ENCODE data around the gene SLC6A6.
"Not testable (repeated sequence)": the region's sequence is repeated elsewhere in the genome, so short reads cannot be mapped to it uniquely, and the experiment has no call there.

SLC6A6 gene

DNA sequence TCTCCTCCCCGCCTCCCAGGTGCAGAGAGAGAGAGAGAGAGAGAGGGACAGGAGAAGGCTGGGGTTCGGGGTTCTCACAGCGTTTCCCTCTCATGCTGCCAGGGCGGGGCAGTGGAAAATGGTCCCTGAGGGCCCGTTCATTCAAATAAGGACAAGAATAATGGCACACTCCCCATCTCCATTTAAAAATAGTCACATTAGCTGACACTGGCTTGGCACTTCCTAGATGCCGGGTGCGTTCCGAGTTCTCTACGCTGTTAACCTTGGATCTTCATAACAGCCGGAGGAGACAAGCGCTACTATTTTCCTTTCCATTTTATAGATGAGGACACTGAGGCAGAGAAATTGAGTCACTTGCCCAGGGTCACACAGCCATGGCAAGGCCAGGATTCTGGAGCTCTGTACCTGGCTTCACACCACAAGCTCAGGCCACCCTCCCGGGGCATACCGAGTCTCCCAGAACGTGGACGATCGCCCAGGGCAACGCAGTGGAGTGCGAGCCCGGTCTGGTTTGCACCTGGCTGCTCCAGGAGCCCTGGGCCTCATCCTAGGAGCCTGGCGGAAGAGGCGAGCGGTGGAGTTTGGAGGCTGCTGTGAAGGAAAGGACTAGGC, 608 bp upstream of the SLC6A6 start:
- DNase-seq: no peak

DNA sequence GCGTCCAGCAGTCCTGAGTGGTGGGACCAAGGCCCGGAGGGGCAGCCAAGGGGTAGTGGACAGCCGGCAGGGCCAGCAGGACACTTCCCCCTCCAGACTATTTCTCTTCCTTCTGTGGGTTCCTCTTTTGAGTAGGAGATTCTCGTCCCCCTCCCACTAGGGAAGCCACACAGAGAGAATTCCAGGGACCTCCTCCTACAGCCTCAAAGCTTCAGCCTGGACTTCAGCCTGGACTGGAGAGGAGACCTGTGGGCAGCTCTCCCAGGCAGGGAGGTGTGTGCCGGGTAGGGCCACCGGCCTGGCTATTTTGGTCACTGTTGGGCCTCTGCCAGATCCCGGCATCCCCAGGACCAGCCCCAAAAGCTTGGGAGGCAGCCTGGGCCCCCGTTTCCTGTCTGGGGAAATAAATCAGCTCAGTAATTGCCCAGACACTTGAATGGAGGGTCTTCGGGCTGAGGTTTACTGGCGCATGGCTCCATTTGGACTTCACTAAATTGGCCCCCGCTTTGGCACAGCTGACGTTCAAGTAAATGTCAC, 1.3 kb downstream of the SLC6A6 start:
- peak; percentile 24 for DNase-seq

DNA sequence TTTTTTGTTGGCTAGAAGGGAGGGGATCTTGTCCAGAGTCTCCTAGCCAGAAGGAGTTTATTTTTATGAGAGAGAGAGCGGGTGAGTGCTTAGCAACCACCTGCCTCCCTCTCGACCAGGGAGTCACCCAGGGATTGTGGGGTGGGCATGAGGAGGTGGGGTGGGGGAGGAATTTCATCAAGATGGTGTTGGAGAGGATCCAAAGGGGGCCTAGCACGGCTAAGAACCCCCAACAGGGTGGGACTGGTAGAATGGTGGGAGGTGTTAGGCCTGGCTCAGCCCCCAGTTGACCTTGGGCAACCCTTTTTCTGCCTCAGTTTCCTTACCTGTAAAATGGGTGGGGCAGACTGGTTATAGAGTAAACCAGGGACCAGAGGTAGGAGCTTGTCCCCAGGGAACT, 1.8 kb downstream of the SLC6A6 start:
- DNase-seq: no peak

DNA sequence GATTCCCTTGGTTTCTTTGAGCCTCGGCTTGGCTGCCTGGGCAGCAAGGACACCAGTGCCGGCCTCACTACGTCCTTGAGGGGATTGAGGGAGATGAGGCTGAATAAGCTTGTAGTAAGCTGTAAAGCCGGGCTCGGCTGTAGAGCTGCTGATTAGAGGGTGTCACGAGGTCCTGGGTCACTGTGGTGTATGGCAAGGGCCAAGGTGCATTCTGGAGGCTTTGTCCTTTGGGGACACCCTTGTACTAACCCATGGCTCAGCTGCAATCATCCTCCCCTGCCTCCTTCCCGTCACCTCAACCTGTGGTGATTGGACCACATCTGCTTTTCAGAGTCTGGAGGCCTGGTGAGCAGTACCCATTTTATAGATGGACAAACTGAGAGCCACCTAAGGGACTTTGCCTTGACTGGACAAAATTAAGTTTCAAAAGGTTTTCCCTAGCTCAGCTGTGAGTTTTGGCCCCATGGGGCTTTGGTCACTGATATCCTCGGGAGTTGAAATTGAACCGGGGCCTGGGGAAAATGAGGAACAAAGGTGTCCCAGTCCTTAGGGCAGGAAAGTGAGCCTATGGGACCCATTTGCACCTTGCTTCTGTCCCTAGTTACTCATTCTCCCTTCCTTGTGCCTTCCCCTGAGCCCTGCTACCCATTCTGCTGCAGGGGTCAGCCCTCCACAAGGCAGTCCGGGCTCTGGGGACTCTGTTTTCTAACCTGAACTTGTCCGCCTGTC, 2.4 kb downstream of the SLC6A6 start:
- DNase-seq: no peak

DNA sequence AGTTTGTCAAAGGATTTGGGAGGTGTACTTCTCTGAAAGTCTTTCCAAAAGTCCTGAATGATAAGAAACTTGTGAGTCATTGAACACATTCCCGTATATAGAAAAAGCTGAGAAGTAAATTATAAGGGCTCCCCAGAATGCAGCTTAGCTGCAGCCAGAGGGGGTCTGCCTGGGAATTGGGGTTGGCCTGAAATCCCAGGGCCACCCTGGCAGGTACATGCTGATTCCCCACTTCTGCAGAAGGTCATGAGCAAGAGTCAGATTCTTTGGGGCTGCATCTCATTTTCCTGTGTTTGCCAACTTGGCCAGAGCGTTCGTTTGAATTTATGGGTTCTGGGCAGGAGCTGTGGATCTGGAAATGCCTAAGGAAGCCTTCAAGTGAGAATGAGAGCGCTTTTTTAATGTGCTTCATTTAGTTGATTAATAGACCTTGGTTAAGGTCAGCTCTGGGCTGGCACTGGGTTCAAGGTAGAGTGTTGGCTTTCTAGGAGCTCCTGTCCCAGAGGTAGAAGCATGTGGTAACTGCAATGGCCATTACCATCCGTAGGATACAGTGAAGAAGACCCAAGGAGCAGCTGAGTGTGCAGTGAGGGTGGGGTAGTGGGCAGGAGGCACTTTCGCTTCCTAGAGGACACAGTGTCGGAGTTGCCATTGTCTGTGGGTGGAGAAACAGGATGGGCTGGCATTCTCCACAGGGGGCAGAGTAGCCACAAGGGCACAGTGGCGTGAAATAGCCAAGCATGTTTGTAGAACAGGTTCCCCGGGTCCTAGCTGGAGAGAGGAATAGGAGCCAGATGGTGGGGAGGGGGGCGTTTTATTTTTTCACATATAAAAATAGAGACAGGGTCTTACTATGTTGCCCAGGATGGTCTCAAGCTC, 3.2 kb downstream of the SLC6A6 start:
- DNase-seq: no peak

DNA sequence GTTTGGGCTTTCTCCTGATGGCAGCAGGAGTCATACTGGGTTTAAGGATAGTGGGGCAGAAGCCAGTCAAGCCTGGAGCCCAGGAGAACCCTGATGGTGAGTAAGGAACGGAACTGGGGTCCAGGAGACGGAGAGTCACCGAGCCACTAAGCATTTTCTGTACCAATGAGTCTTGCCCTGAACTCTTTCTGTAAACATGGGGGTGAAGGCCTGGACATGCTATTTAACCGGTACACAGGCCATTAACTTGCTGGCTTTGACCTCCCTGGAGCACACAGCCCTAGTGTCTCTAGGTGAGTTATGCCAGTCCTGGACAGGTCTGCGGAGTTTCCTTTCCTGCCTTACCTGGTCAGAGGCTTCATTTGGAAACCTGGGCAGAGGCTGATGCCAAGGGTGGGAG, 3.9 kb downstream of the SLC6A6 start:
- no peak for DNase-seq

DNA sequence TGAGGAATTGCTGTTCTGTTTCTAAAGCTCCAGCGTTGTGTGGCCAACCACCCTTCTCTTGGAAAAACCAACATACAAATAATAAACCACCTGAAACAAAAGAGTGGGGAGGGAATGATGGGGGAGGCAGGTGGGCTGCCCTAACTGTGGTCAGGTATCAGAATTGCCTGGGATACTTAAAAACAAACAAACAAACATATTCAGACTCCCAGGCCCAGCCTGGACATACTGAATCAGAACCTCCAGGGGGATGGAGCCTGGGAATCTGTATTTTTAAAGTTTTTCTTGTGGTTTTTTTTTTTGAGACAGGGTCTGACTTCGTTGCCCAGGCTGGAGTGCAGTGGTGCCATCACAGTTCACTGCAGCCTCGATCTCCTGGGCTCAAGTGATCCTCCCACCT, 4.4 kb downstream of the SLC6A6 start:
- no peak for DNase-seq

DNA sequence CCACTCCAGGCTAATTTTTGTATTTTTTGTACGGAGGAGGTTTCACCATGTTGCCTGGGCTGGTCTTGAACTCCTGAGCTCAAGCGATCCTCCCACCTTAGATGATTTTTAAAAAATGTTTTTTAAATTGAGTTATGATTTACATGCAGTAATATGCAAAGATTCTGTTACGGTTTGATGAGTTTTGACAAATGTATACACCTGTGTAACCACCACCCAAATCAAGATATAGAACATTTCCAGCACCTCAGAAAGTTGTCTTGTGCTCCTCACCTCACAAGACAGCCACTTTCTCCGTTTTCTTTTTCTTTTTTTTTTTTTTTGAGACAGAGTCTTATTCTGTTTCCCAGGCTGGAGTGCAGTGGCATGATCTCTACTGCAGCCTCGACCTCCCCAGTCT, 4.8 kb downstream of the SLC6A6 start:
- no peak for DNase-seq

DNA sequence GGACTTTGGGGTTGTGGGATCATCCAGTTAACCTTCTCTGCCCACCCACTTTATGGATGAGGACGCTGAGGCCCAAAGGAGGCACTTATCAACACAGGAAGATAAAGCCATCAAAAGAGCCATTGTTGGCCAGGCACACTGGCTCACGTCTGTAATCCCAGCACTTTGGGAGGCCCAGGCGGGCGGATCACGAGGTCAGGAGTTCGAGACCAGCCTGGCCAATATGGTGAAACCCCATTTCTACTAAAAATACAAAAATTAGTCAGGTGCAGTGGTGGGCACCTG, 7.3 kb downstream of the SLC6A6 start:
- not testable (repeated sequence) for DNase-seq

DNA sequence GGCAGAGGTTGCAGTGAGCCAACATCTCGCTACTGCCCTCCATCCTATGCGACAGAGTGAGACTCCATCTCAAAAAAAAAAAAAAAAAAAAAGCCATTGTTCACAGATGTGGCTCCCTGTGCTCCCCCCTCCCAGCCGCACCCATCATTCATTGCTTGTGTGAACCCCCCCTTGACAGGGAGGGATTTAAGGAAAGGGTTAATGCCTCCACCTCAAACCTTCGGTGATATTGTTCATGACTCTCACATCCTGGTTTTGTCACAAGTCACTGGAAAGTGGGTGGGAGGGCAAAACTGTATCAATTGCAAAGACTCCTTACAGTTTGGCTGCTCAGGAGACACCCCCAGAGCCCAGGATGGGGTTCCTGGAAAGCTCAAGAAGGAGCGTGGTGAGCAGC, 7.7 kb downstream of the SLC6A6 start:
- no peak for DNase-seq

DNA sequence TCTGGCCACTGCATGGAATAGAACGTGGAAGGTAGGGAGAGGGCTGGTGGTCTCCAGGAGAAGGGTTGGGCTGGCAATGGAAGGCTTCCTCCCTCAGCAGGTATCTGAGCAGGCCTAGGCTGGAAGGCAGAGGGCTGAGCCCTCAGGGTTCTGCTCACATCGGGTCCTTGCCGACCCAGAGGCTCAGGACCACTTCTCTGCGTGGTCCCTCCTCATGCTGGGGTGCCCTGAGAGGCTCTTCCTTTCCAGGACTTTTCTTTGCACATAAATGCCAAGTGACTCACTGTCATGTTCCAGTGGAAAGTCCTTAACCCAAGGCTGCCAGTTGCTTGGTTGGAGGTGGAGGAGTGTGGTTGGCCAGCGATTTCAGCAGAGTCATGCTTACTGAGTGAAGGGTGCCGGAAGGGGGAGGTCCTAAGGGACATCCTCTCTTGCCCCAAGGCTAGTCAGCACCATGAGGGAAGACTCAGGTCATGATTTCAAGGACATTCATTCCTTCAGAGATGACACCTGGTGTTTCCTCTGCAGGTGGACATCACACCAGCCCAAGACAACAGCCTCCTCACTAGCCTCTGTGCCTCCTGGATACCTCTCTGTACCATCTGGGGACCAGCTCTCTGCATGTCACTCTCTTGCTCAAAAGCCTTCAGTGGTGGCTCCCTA, 8.2 kb downstream of the SLC6A6 start:
- no peak for DNase-seq

DNA sequence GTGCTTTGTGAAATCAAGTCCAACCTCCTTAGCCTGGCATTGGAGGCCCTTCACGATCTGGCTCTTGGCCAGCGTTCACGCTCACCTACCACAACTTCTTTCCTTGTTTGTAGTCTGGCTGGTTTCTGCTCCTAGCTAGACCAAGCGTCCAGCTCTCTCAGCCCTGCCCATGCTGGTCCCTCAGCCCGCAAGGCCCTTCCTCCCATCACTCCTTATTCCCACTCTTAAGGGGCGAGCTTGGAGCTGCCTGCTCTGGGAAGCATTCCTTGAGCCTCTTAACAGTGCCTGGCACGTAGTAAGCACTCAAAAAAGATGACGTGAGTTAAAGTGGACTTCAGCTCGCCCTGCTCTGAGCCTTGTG, 8.7 kb downstream of the SLC6A6 start:
- DNase-seq: peak; percentile 47

DNA sequence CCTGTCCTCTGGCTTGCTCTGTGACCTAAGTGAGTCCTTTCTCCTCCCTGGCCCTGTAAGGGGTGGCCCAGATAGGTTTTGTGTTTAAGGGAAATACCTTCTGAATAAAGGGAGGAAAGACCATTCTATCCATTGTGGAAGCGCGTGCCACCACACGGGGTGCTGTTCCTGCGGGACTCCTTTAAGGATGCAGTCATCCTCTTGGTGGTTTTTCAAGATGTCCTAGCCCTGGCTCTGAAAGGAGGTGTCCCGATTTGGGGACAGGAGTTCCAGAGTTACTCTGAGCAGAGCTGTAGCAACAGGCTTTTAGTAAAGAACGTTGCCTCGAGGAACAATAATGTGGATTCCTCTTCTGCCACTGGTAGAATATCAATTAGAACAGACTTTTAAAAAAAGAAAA, 9.6 kb downstream of the SLC6A6 start:
- DNase-seq: no peak

DNA sequence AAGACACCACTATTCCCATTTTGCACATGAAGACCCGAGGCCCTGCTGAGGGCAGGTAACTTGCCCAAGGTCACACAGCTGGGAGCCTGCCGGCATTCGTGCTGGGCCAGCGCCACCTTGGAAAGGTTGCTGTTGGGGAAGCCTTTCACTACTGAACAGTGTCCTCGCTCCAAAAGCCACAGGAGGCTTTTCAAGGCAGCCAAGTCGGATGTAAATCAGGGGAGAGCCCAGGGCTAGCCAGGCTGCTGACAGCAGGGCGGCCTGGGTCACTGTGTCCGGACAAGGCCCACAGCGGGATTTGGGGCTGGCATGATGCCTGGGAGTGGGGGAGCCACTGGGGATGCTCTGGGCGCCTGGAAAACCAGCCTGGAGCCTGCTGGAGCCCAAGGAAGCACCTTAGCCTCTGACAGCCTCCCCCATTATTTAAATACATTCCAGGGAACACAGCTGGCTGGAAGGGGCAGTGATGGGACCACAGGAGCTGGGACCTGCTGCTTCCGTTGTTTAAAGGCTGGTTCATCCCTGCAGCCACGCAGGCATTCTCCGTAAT, 10.5 kb downstream of the SLC6A6 start:
- no peak for DNase-seq

DNA sequence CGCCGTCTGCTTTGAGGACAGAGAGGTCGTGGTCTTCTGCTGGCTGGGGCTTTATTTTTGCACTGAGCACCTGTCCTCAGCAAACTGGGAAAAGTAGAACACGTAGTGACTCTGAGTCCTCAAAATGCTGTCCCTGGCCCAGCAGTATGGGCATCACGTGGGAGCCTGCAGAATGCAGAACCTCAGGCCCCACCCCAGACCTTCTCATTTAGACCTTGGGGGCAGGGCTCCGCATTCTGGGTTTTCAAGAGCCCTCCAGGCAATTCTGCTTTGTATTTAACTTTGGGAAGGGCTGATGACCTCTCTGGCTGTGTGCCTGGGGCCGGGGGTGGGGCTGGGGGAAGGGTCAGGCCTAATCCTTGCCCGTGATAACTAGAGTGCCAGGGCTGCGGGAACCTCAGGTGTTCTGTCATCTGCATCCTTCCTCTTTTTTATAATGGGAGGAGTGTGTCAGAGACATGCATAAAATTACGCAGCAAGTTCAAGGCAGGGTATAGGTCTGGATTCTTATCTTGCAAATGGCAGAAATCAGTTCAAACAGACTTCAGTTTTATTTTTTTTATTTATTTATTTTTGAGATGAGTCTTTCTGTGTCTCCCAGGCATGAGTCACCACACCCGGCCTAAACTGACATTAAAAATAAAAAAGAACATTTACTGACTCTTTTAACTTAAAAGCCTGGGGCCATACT, 11.1 kb downstream of the SLC6A6 start:
- peak; percentile 27 for DNase-seq

DNA sequence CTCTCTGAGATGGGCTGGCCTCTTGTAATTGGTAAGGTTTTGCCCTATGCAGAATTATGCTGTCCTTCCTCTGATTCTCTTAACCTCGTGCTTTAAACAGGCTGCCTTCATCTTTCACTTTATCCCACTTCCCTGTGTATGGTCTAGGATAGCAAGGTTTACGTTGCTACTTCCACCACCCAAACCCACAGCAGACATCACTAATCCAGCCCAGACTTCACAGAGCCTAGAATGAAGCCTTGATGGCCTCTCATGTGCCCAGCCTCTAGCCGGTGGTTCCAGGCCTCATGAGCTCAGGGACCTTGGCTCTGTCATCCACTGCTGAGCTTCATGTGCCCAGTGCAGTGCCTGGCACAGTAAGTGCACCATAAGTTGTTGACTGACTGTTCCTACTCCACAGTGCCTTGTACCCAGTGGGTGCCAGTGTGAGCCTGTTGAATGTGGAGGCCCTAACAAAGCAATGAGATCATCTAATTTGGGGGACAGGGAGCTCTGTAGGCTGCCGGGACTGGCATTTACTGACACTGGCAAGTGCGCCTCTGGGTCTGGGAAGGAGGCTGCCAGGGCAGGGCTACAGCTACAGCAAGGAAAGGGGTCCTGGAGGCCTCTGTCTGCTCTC, 12.5 kb downstream of the SLC6A6 start:
- no peak for DNase-seq

DNA sequence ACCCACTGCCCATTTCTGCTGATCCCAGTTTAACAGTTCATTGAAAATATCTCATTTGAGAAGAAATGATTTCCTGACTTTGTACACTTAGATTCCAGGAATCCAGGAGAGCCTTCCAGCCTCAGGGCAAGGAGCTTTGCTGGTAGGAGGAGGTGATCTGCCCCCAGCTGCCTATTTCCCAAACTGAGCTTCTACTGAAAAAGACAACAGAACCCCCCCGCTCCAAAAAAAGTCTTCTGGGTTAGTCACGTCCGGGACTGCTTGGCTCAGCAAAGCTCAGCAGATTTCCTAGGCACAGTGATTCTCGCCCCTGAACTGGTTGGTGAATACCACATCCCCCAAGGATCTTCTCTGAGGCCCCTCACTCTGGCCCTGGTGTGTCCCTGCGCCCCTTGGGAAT, 13.1 kb downstream of the SLC6A6 start:
- DNase-seq: no peak

DNA sequence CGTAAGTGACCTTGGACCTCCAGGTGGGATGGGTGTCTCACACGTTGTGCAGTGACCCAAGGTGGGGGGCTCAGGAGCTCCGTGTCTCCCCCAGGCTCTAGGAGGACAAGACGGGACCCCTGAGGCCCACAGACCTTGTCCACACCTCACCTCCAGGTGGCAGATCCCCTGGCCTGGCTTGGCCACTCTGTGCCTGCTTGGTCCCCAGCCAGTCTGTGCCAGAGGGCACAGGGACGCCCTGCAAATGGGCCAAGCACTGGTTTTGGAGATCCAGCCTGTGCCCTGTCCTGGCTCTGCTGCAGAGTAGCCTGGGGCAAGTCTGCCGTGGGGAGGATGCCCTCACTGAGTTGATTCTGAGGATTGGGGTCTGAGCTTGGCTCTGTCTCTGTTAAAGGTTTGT, 14.0 kb downstream of the SLC6A6 start:
- DNase-seq: no peak

DNA sequence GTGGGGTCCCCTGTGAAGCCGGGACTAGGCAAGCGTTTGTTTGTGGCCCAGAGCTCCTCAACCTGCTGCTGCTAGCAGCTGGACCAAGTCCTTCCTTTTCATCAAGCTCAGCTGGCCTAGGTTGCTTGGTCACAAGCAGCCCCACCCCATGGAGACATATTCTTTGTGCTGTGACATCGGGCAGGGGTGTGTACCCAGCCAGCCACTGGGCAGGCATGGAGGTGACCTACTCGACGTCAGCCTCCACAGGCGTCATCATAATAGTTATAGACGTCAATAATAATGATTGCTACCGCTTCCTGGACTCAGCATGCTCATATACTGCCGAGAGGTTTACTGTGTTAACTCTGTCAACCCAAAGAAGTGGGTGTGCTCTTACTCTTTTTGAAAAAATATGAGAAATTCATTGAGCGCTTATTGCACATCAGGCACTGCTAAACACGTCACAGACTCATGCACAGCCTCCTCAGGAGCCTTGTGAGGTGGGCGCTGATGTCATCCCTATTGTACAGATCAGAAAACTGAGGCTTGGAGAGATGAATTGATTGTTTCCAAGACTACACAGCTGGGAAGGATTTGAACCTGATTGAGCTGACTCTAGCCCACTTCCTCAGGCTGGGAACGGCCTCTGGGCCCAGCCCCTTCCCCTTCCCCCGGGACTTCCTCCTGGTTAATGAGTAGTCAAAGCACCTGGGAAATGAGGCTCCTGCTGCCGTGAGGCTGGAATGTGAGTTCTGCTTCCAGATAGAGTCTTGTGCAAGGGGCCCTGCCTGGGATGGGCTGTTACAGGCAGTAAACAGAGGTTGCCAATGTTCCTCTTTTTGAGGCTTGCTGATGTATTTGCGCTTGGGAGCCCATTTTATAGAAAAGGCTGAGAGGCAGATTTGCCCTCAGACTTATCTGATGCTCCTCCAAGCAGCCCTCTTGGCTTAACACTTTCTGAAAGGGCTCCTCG, 16.2 kb downstream of the SLC6A6 start:
- DNase-seq: no peak

DNA sequence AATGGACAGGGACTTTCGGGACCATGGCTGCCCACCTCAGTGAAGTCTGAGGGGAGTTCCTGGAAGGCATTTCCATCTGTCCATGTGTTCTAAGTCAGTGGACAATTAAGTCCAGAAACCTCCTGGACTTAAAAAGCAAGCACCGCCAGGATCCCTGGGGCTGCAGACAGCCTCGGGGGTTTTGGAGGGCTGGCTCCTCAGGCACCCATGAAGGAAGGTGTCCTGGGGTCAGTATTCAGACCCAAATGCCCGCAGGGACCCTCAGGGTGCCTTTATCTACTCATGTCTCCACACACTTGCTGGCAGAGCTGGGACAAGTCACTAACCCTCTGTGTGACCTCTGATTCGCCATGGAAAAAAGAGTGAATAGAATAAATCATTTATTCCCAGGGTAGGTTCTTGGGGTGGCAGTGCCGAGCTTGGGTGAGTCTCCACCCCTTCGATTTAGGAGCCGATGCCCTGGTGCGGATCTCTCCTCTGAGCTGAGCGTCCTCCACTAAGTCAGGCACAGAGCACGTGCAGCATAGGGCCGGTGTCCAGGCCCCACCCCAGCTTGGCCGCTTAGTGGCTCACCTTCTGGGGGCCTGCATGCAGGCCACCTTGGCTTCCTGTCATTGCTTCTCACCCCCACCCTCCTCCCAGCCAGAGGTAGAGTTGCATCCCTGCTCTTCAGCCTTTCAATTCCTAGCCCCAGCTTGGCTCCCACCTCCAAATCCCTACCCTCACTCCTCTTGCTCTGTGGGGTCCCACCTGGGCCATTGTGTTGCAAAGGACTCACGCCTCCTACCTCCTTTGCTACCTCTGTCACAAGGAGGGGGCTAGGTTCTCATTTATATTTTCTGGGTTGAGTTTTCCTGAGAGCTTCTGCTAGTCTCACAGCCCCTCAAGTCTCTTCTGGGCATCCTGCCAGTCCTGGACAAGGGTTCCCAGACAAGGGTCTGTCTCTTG, 19.9 kb downstream of the SLC6A6 start:
- no peak for DNase-seq

Measured in DMS79 (cell line).